Right atrium auricular region (tissue), 2 donors: ENCODE data around the gene MCM10. TPM values are rescaled to one million over a fixed set of nuclear protein-coding genes. Genes with fewer than 3 reads are reported as not detected.

Source experiments
- DNase-seq: peaks from one replicate; pipeline ENCODE4 v3.0.0-alpha.2; 2019; ENCODE audit warnings: low spot score
- H3K27ac ChIP-seq, 2 donors: fragments of 200-600 bp; sonication (generic); 1 replicate in 1 of 2; 2 replicates in 1 of 2; pipeline ENCODE4 v1.5.1; 2016 to 2019
- H3K27me3 ChIP-seq, 2 donors: fragments of 200-600 bp; sonication (generic); one replicate each; pipeline versions ENCODE4 v1.5.1 to v1.6.0; 2017 to 2019
- H3K36me3 ChIP-seq: fragments of 200-600 bp; sonication (generic); one replicate; pipeline ENCODE4 v1.5.1; 2016
- H3K4me1 ChIP-seq, 2 donors: fragments of 200-600 bp; sonication (generic); one replicate each; pipeline versions ENCODE4 v1.5.1 to v1.6.0; 2017 to 2019
- H3K4me3 ChIP-seq, 2 donors: fragments of 200-600 bp; sonication (generic); 1 replicate in 1 of 2; 2 replicates in 1 of 2; pipeline ENCODE4 v1.5.1; 2017 to 2019; ENCODE audit warnings: mild to moderate bottlenecking in 1 of 2, moderate library complexity in 1 of 2
- H3K9me3 ChIP-seq, 2 donors: fragments of 200-600 bp; sonication (generic); one replicate each; pipeline ENCODE4 v1.5.1; 2019
- CTCF ChIP-seq, 2 donors: fragments of 200-600 bp; sonication (generic); IDR thresholded peaks; one replicate each; pipeline ENCODE4 v1.5.1; 2019; ENCODE audit warnings: antibody characterized with exemption in 2 of 2
- total RNA-seq, 2 donors: library from RNA; depleted of rRNA; stranded (reverse); fragments of >200 nt; gene quantifications; one replicate each; pipeline ENCODE4 v1.1.0, GENCODE V29; 2016

MCM10 gene
- total RNA-seq, 2 donors from 2014 or later = 0.15 TPM; not detected in 1

- H3K9me3 ChIP-seq = no peaks in the 10 kb centered on the region
- H3K27me3 ChIP-seq = no peaks in the 10 kb centered on the region
- H3K4me1 ChIP-seq = no peaks in the 10 kb centered on the region
- no peaks in the 10 kb centered on the region for H3K36me3 ChIP-seq
- TF ChIP-seq CTCF (IDR thresholded peaks at IDR 0.05) = no peak
- no peak overlapping the region for H3K27ac ChIP-seq
- H3K4me3 ChIP-seq = no peak overlapping the region
- no peak for DNase-seq
Observed at GRCh38 chr10:13253726-13254125, 92.4 kb downstream of the MCM10 start.

DNA sequence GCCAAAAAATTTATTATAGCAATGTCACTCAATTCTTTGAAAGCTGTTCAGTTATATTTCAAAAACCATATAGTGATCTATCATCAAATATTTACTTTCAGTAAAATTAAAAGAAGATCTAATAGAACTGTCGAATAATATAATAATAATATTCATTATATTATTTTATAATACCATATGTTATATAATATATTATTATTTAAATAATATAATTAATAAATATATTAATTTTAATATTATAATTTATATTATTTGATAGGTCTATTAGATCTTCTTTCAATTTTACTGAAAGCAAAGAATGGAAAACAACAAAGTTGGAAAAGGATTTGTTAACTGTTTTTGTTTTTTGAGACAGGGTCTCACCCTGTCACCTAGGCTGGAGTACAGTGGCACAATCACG is 95.3 kb downstream of the MCM10 start:
- no peaks in the 10 kb centered on the region for H3K4me1 ChIP-seq
- no peaks in the 10 kb centered on the region for H3K27me3 ChIP-seq
- H3K27ac ChIP-seq = no peak overlapping the region
- no peak overlapping the region for H3K4me3 ChIP-seq
- no peaks in the 10 kb centered on the region for H3K36me3 ChIP-seq
- no peaks in the 10 kb centered on the region for H3K9me3 ChIP-seq
- DNase-seq = no peak
- no peak for TF ChIP-seq CTCF (IDR thresholded peaks at IDR 0.05)

GRCh38 chr10:13257621-13258140 is 96.3 kb downstream of the MCM10 start:
- H3K36me3 ChIP-seq = no peaks in the 10 kb centered on the region
- TF ChIP-seq CTCF (IDR thresholded peaks at IDR 0.05) = no peak
- H3K27me3 ChIP-seq = no peaks in the 10 kb centered on the region
- no peaks in the 10 kb centered on the region for H3K4me1 ChIP-seq
- DNase-seq = no peak
- no peaks in the 10 kb centered on the region for H3K9me3 ChIP-seq
- H3K27ac ChIP-seq = no peak overlapping the region
- H3K4me3 ChIP-seq = no peak overlapping the region

Other genes starting within 250 kb of the MCM10 start
- 10 to 100 TPM; 10.0 to 14.9 TPM for gene CCDC3, start 159.8 kb upstream of the MCM10 start, total RNA-seq
- 10 to 100 TPM; 67.9 to 82.7 TPM for gene OPTN, start 61.4 kb upstream of the MCM10 start, total RNA-seq
- not detected for gene UCMA, start 72.8 kb downstream of the MCM10 start, total RNA-seq
- gene PHYH, start 138.5 kb downstream of the MCM10 start, total RNA-seq = 10 to 100 TPM; 44.6 to 89.1 TPM
- 10 to 100 TPM; 20.7 to 22.8 TPM for gene SEPHS1, start 186.7 kb downstream of the MCM10 start, total RNA-seq